Measurements from ENCODE around the gene CADPS. TPM values are rescaled to one million over a fixed set of nuclear protein-coding genes. Genes with fewer than 3 reads are reported as not detected.

The CADPS gene
- total RNA-seq, 1 experiment from 2014 or later, result not detected

DNA sequence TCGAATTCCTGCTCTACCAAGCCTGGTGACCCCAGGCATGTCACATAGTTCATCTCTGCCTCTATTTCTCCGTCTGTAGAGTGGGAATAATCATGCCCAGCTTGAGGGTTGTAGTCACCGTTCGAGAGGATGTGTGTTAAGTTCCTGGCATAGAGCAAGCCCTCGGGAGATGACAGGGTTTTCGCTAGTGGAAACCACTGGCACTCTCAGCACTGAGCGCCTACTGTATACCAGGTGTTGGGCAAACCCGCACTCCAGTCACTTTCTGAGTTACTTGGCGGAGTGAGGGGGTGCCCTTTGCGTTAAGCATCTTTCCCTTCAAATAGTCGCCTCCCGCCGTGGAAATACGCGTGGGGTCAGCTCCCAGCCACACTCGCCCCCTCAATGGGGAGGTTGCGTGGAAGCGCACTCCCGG, 506.9 kb downstream of the CADPS start:
- TF ChIP-seq, protein P1, sequence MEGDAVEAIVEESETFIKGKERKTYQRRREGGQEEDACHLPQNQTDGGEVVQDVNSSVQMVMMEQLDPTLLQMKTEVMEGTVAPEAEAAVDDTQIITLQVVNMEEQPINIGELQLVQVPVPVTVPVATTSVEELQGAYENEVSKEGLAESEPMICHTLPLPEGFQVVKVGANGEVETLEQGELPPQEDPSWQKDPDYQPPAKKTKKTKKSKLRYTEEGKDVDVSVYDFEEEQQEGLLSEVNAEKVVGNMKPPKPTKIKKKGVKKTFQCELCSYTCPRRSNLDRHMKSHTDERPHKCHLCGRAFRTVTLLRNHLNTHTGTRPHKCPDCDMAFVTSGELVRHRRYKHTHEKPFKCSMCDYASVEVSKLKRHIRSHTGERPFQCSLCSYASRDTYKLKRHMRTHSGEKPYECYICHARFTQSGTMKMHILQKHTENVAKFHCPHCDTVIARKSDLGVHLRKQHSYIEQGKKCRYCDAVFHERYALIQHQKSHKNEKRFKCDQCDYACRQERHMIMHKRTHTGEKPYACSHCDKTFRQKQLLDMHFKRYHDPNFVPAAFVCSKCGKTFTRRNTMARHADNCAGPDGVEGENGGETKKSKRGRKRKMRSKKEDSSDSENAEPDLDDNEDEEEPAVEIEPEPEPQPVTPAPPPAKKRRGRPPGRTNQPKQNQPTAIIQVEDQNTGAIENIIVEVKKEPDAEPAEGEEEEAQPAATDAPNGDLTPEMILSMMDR (IDR thresholded peaks at IDR 0.05), result no peak
- no peak for TF ChIP-seq POLR2AphosphoS5 (IDR thresholded peaks at IDR 0.05; ENCODE audit: low read depth, low read length)
- TF ChIP-seq TCF7L2 (IDR thresholded peaks at IDR 0.05; ENCODE audit: low read depth, low read length), result no peak
- TF ChIP-seq, protein P2, sequence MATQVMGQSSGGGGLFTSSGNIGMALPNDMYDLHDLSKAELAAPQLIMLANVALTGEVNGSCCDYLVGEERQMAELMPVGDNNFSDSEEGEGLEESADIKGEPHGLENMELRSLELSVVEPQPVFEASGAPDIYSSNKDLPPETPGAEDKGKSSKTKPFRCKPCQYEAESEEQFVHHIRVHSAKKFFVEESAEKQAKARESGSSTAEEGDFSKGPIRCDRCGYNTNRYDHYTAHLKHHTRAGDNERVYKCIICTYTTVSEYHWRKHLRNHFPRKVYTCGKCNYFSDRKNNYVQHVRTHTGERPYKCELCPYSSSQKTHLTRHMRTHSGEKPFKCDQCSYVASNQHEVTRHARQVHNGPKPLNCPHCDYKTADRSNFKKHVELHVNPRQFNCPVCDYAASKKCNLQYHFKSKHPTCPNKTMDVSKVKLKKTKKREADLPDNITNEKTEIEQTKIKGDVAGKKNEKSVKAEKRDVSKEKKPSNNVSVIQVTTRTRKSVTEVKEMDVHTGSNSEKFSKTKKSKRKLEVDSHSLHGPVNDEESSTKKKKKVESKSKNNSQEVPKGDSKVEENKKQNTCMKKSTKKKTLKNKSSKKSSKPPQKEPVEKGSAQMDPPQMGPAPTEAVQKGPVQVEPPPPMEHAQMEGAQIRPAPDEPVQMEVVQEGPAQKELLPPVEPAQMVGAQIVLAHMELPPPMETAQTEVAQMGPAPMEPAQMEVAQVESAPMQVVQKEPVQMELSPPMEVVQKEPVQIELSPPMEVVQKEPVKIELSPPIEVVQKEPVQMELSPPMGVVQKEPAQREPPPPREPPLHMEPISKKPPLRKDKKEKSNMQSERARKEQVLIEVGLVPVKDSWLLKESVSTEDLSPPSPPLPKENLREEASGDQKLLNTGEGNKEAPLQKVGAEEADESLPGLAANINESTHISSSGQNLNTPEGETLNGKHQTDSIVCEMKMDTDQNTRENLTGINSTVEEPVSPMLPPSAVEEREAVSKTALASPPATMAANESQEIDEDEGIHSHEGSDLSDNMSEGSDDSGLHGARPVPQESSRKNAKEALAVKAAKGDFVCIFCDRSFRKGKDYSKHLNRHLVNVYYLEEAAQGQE (IDR thresholded peaks at IDR 0.05; ENCODE audit: insufficient read depth in 1 of 2, low read depth in 2 of 2, low read length in 1 of 2), result no peak
- no peak for TF ChIP-seq SIN3A (IDR thresholded peaks at IDR 0.05; ENCODE audit: borderline replicate concordance, insufficient read depth, low read depth, low read length)
- H3K27ac ChIP-seq (ENCODE audit: low read length), result no peak overlapping the region
- H3K9me3 ChIP-seq (ENCODE audit: control insufficient read depth, insufficient read depth, low read depth, low read length), result no peaks in the 10 kb centered on the region
- no peaks in the 10 kb centered on the region for H3K36me3 ChIP-seq (ENCODE audit: control insufficient read depth, insufficient read depth, low read length)
- in situ Hi-C loops (cut with HindIII; ENCODE audit: low pct_unique_long_range_greater_than_20kb, low sequenced_read_pairs) (no loop called here), intact Hi-C loops (cut with micrococcal nuclease; ENCODE audit: unreplicated experiment) (no loop called here)
- ATAC-seq (no peak), DNase-seq (ENCODE audit: low read depth, low spot score) (no peak)
- no peaks in the 10 kb centered on the region for H3K4me1 ChIP-seq (ENCODE audit: control insufficient read depth, insufficient read depth, low read length)
- ChIA-PET CTCF (no interaction called here), POLR2A (no interaction called here)
- peaks cover 2% of the 10 kb centered on the region; the same call in 1 of the 2 replicates for H3K27me3 ChIP-seq (ENCODE audit: control insufficient read depth, insufficient read depth, low read length)
- no TSS peak for BruUV-seq (replicated peaks)
- no peak overlapping the region for H3K4me3 ChIP-seq (ENCODE audit: low read depth in 2 of 2, low read length in 2 of 2)

DNA sequence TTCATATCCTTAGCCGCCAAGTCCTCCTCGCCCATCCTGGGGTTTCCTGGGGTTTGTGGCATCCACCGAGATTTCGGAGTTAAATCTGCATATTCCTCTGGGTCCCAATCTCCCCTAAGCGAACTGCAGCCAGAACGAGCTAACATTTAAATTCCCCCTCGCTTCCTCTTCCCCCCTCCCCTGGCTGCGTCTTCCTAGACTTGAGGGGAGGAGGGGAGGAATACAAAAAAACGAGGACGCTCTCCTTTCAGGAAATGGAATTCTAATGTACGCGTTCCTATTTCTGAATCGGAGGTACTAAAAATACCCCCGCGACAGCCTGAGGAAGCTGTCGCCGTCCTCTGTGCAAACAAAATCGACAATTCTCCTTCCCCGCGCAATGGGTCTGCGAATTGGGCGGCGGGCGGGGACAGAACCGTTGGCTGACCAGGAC, 507.4 kb downstream of the CADPS start:
- H3K4me3 ChIP-seq (ENCODE audit: low read depth in 2 of 2, low read length in 2 of 2), result no peak overlapping the region
- DNase-seq (ENCODE audit: low read depth, low spot score), result no peak
- TF ChIP-seq, protein P1 (IDR thresholded peaks at IDR 0.05), result no peak
- TF ChIP-seq SIN3A (IDR thresholded peaks at IDR 0.05; ENCODE audit: borderline replicate concordance, insufficient read depth, low read depth, low read length) (no peak), TCF7L2 (IDR thresholded peaks at IDR 0.05; ENCODE audit: low read depth, low read length) (no peak), POLR2AphosphoS5 (IDR thresholded peaks at IDR 0.05; ENCODE audit: low read depth, low read length) (no peak)
- TF ChIP-seq, protein P2 (IDR thresholded peaks at IDR 0.05; ENCODE audit: insufficient read depth in 1 of 2, low read depth in 2 of 2, low read length in 1 of 2), result no peak
- ChIA-PET POLR2A (no interaction called here), CTCF (no interaction called here)
- H3K27me3 ChIP-seq (ENCODE audit: control insufficient read depth, insufficient read depth, low read length), result 0 out of 2 replicates have a peak, but pooled peaks cover 2% of the 10 kb centered on the region
- no peaks in the 10 kb centered on the region for H3K36me3 ChIP-seq (ENCODE audit: control insufficient read depth, insufficient read depth, low read length)
- intact Hi-C loops (cut with micrococcal nuclease; ENCODE audit: unreplicated experiment), result no loop called here
- no peak overlapping the region for H3K27ac ChIP-seq (ENCODE audit: low read length)
- H3K4me1 ChIP-seq (ENCODE audit: control insufficient read depth, insufficient read depth, low read length), result no peaks in the 10 kb centered on the region
- ATAC-seq, result no peak
- BruUV-seq (replicated peaks), result no TSS peak
- no peaks in the 10 kb centered on the region for H3K9me3 ChIP-seq (ENCODE audit: control insufficient read depth, insufficient read depth, low read depth, low read length)
- in situ Hi-C loops (cut with HindIII; ENCODE audit: low pct_unique_long_range_greater_than_20kb, low sequenced_read_pairs), result no loop called here
